ENCODE results near the gene DEFB116.

DNA sequence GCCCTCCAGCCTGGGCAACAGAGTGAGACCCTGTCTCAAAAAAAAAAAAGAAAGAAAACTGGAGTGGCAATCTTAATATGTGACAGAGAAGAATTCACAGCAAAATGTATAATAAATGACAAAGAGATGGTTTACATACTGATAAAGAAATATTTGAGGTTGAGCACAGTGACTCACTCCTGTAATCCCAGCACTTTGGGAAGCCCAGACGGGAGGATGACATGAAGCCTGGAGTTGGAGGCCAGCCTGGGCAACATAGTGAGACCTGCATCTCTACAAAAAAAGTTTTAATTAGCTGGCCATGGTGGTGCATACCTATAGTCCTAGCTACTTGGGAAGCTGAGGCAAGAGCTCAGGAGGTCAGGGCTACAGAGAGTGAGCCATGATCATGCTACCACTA, 47.6 kb upstream of the DEFB116 start:
- no peak for TF ChIP-seq EZH2 (optimal IDR thresholded peaks at IDR 0.05; ENCODE audit: low read depth, low read length)
- TF ChIP-seq, protein P1, sequence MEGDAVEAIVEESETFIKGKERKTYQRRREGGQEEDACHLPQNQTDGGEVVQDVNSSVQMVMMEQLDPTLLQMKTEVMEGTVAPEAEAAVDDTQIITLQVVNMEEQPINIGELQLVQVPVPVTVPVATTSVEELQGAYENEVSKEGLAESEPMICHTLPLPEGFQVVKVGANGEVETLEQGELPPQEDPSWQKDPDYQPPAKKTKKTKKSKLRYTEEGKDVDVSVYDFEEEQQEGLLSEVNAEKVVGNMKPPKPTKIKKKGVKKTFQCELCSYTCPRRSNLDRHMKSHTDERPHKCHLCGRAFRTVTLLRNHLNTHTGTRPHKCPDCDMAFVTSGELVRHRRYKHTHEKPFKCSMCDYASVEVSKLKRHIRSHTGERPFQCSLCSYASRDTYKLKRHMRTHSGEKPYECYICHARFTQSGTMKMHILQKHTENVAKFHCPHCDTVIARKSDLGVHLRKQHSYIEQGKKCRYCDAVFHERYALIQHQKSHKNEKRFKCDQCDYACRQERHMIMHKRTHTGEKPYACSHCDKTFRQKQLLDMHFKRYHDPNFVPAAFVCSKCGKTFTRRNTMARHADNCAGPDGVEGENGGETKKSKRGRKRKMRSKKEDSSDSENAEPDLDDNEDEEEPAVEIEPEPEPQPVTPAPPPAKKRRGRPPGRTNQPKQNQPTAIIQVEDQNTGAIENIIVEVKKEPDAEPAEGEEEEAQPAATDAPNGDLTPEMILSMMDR (IDR thresholded peaks at IDR 0.05; ENCODE audit: low read length), result no peak
